Erythroblast (primary cell): ENCODE data around the gene MIEF1.
"Not testable (repeated sequence)": the region's sequence is repeated elsewhere in the genome, so short reads cannot be mapped to it uniquely, and the experiment has no call there.

Experiments
- DNase-seq, 2 experiments: peaks; one replicate each; lab custom pipeline; 2025; lab: John Stamatoyannopoulos, UW
- GATA1 ChIP-seq: IDR thresholded peaks from 2 replicates; pipeline ENCODE4 v1.6.1; 2011; ENCODE audit warnings: low read depth, mild to moderate bottlenecking, control low read depth, low read length, moderate library complexity
- POLR2A ChIP-seq: IDR thresholded peaks from 2 replicates; pipeline ENCODE4 v1.6.1; 2011; ENCODE audit warnings: mild to moderate bottlenecking, low read length

Gene MIEF1

DNA sequence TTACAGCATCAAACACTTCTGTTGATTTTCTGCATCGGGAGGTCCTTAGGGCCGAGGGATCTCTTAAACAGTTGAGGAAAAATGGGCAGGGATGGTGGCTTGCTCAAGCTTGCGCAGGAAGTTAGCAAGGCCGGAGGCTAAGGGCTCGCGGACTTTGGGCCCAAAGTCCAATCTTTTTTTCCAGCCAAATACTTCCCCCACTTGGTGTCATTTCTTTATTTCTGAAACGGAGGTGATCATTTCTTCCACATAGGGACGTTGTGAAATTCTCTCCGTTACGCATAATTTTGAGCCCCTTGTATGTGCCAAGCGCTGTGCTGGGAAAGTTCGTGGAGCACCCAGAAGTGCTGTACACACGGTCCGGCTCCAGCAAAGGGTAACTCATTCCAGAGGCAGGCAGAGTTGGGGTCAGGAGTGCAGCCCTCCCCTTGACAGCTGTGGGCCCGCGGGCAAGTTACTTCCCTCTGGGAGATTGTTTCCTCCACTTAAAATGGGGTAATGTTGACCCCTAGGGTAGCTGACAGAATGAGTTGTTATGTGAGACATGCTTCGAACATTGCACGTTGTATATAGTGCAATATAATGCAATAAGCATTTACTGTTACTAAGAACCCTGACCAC lies 809 bp downstream of the MIEF1 start:
- no peak for TF ChIP-seq GATA1
- no peak for TF ChIP-seq POLR2A
- peak; percentile 38 to 64 for DNase-seq

DNA sequence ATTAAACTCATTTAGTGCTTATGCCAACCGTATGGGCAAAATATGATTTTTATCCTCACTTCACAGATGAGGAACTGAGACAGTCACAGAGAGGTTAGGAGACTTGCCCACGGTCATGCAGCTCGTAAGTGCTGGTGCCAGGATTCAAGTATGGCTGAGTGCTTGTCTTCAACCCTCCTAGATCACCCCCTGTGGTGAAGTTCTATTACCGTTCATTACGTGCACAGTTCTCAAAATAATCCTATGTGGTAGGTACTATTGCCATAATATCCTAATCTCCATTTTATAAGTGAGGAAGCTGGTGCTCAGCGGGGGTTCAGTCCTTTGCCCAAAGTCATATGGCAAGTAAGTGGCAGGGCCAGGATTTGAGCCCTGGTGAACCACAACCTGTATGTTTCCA lies 1.5 kb downstream of the MIEF1 start:
- TF ChIP-seq POLR2A (no peak), GATA1 (no peak)
- peak in 1 of 2 experiments; percentile 26 for DNase-seq

DNA sequence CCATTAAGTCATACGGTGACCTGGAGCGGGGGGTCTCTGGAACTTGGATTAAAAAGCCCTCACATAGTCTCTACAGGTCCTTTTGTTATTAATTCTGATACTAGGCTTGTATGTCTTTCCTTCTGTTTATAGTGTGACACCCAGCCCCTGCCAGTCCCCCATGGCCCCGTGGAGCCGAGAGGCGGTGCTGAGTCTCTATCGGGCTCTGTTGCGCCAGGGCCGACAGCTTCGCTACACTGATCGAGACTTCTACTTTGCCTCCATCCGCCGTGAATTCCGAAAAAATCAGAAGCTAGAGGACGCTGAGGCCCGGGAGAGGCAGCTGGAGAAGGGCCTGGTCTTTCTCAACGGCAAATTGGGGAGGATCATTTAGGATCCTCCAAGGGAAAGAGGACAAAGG lies 2.0 kb downstream of the MIEF1 start:
- DNase-seq = no peak
- TF ChIP-seq POLR2A = no peak
- TF ChIP-seq GATA1 = no peak

DNA sequence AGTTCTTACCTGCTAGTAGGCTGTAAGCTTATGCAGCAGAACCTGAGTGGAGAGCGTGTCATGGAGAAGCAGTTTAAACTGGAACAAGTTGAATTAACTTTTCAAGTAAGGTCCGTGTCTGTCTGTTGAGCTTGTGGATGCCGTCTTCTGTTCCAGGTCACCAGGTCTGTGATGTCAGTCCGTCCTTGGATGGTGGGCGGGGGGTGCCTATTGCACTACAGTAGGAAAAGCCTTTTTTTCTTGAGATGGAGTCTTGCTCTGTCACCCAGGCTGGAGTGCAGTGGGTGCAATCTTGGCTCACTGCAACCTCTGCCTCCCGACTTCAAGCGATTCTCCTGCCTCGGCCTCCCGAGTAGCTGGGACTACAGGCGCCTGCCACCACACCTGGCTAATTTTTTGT lies 4.9 kb downstream of the MIEF1 start:
- not testable (repeated sequence) for DNase-seq

DNA sequence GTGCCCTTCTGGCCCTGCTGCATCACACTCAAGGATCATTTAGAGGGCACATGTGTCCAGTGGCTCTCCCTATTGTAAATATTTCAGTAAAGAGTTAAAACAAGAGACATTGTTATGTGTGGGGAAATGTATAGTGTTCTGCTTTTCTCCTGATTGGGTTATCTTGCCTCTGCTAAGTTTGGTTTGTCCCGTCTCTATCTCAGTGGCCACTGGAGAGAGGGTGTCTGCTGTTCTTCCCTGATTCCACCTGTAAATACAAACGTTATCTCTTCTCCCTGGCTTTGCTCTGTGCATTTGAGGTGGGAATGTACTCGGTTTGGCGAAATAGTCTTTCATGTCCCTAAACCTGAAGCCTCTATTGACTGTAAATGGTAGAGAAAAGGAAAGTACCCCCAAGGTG lies 6.3 kb downstream of the MIEF1 start:
- DNase-seq = peak in 1 of 2 experiments; percentile 26

DNA sequence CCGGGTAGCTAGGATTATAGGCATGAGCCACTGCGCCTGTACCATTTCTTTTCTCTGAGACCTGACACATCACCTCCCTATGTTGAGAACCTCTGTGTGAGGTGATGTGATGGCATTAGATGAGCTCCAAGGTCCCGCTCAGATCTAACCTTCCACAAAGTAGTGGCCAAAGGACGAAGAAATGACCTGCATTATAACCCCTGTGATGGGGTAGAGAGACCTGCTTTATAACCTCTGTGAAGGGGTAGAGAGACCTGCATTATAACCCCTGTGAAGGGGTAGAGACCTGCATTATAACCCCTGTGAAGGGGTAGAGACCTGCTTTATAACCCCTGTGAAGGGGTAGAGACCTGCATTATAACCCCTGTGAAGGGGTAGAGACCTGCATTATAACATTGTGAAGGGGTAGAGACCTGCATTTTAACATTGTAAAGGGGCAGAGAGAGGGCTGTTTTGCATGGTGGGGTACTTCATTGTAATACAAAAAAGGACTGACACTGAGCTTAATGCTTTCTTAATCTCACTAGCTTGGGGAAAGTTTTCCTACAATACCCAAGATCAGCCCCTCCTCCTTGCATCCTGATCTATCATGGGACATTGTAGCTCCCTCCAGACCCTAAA lies 8.5 kb downstream of the MIEF1 start:
- DNase-seq = no peak
- TF ChIP-seq POLR2A (no peak), GATA1 (no peak)

More for the DNA sequence above, 6.3 kb downstream of the MIEF1 start:
- TF ChIP-seq POLR2A (no peak), GATA1 (no peak)

DNA sequence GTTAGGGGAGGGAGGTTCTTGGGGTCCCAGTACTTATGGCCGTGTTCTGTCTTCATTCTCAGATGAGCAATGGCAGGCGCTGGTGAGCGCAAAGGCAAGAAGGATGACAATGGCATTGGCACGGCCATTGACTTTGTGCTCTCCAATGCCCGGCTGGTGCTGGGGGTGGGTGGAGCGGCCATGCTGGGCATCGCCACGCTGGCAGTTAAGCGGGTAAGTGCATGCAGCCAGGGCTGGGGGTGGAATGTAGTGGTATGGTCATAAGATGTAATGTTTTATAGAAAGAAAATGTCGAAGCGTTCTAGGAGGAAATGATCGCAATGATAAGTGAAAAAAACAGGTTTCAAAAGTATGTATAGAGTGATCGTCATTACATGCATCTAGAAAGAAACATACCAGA lies 9.1 kb downstream of the MIEF1 start:
- TF ChIP-seq POLR2A (no peak), GATA1 (no peak)
- DNase-seq = no peak

DNA sequence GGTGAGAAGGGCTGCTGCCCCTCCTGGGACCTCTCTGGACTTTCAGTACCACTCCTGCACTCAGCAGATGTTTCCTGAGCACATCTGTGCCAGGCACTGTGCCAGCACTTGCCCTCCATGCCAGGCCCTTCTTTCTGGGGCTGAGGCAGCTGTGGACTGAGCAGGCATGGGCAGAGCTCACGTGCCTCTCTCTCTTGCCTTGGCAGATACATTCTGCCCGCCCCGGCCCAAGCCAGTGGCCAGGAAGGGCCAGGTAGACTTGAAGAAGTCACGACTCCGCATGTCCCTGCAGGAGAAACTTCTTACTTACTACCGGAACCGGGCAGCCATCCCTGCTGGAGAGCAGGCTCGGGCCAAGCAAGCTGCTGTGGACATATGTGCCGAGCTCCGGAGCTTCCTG lies 9.9 kb downstream of the MIEF1 start:
- no peak for DNase-seq
- TF ChIP-seq GATA1 (no peak), POLR2A (no peak)

DNA sequence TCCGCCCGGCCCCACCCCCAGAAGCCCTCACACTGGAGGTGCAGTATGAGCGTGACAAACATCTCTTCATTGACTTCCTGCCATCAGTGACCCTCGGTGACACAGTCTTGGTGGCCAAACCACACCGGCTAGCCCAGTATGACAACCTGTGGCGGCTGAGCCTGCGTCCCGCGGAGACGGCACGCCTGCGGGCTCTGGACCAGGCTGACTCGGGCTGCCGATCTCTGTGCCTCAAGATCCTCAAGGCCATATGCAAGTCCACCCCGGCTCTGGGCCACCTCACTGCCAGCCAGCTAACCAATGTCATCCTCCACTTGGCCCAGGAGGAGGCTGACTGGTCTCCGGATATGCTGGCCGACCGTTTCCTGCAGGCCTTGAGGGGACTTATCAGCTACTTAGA lies 11.7 kb downstream of the MIEF1 start:
- DNase-seq = no peak

DNA sequence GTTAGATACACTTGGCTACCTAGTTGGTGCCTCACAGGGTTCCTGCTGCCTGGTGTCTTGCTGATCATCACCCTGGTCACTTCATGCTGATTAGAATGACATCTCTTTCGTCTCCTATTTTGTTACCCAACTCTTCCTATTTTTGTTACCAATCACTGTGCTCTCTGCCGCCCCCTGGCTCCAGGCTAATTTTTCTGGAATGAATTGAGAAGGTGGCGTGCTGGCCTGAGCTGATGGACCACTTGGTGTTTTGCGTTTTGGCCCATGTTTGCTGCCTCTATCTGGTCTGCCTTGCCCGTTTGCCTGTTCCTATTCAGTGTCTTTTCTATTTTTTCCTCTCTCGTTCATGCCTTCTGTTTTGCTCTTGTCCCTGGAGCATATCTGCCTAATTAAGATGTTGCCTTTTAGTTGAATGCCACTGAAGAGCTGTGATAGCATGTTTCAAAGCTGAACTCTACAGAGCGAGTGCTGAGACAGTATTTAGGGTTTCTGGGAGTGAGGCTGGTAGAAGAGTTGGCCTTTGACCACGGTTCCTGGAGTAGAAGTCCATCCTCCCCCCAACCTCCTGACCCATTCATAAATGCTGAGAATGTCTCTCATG lies 12.4 kb downstream of the MIEF1 start:
- peak; percentile 62 to 80 for DNase-seq
- TF ChIP-seq POLR2A = no peak
- TF ChIP-seq GATA1 = no peak

More for the DNA sequence above, 11.7 kb downstream of the MIEF1 start:
- TF ChIP-seq GATA1 (no peak), POLR2A (no peak)

DNA sequence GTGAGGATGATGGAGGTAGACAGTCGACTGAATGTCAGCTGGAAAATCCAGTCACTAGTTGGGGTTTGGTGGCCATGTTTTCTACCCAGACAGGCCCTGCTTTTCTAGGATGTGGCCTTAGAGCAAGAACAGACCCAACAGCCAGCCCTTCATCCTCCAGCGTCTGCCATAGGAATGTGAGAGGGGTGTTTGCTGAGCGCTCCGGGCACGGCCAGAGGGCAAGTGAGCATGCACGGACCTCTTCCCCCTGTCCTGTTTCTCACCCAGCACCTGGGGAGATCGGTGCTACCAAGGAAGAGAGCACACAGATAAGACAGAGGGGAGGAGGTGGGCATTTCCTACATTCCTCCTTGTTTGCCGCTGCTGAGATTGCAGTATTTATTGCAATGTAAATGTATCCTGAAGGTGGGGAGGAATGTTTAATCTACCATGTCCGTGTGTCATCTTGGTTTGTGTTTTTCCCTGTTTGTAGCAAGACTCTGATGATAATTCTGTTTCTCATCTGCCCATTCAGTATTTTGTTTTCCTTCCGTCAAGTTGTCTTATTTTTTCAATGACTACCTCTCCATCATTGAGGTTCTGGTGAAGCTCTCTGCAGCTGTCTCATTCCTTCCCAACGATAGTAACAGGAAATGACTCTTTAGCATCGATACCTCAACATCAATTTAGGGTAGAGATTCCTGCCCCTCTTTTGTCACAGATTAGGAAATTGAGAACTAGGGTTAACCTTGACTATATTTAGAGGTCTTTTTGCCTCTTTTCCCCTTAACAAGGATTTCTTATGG lies 13.4 kb downstream of the MIEF1 start:
- no peak for DNase-seq
- TF ChIP-seq GATA1 (no peak), POLR2A (no peak)

DNA sequence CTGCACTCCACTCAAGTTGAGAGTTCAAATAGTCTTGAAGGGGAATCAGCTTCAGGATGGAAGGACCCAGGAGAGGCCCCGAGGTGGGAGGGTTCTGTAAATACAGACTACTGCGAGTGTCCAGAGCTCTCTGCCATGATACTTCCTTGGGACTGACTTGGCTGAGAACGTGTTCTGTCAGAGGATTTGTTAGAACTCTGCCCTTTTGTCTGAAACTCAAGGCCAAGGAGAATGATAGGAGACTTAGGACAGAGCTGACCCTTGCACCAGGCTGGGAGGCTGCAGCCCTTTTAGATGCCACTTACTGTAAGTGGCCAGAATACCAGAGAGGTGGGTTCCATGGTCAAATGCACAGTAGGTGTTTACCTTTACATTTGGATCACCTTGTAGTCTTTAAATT lies 15.4 kb downstream of the MIEF1 start:
- DNase-seq = no peak
- no peak for TF ChIP-seq POLR2A
- TF ChIP-seq GATA1 = no peak

DNA sequence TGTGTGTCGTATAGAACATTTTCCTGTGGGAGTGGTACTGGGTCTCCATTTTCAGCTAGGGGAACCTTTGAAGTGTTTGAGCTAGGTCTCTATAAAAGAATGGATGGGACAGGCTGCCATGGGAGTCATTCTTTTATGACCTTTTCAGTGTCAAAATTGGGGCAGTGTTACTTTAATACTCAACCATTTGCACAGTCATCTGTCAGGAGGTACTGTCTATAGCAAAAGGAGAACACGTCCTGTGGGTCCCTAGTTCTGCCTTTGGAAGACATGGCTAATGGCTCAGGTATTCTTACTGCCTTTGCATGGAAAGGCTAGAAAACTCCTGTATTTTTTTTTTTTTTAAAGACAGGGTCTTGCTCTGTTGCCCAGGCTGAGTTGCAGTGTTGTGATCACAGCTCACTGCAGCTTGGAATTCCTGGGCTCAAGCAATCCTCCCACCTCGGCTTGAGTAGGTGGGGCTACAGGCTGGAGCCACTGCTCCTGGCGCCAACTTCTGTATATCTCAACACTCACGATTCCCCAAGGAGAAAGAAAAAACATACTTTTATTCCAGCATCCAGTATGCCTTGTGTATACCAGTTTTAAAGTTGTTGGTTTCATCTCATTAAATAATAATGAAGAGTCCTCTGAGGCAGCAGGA lies 16.2 kb downstream of the MIEF1 start:
- no peak for DNase-seq
- TF ChIP-seq GATA1 (no peak), POLR2A (no peak)
